Breast epithelium (tissue), 3 donors: ENCODE results near the gene KIF4B.

Experiments
- POLR2A ChIP-seq: fragments of 450-650 bp; IDR thresholded peaks from one replicate; pipeline ENCODE4 v1.6.1; 2016; ENCODE audit warnings: antibody characterized with exemption, mild to moderate bottlenecking, moderate library complexity
- TF ChIP-seq, protein P1 (sequence below), 3 donors: fragments of 450-650 bp; IDR thresholded peaks; one replicate each; pipeline ENCODE4 v1.5.1; 2016 to 2017; ENCODE audit warnings: antibody characterized with exemption in 3 of 3, mild to moderate bottlenecking in 3 of 3, moderate library complexity in 3 of 3

DNA sequence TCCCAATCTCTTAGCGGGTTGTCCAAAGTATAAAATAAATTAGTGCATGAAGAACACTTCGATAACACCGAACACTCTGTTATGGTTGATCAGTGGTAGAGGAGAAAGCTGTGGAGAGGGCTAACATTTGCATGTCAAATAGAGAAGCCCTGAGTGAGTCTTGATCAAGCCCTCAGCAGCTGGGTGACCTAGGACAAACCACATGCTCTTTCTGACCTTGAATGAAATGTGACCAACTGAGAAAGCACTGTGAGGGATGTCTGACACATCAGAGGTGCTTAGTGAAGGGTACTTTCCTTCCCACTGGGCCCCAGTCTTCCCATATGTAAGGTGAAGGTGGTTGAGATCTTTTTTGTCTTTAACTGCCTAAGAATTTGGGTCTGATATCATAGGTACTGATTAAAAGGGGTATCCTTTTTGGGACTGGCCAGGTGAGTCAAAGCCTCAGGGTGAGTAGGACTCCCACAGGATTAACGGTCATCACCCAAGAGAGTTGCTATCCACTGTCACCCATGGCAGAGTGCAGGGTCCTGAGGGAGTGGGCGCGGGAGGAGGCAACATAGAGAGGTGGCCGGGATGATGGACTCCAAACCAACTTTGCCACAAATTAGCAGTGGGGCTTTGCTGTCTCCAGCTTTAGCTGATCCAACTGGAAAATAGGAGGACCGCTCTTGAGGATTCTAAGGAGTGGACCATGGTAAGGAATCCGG lies 53.5 kb downstream of the KIF4B start:
- no peak for TF ChIP-seq POLR2A
- TF ChIP-seq, protein P1, sequence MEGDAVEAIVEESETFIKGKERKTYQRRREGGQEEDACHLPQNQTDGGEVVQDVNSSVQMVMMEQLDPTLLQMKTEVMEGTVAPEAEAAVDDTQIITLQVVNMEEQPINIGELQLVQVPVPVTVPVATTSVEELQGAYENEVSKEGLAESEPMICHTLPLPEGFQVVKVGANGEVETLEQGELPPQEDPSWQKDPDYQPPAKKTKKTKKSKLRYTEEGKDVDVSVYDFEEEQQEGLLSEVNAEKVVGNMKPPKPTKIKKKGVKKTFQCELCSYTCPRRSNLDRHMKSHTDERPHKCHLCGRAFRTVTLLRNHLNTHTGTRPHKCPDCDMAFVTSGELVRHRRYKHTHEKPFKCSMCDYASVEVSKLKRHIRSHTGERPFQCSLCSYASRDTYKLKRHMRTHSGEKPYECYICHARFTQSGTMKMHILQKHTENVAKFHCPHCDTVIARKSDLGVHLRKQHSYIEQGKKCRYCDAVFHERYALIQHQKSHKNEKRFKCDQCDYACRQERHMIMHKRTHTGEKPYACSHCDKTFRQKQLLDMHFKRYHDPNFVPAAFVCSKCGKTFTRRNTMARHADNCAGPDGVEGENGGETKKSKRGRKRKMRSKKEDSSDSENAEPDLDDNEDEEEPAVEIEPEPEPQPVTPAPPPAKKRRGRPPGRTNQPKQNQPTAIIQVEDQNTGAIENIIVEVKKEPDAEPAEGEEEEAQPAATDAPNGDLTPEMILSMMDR (IDR thresholded peaks at IDR 0.05): no peak
